TTC549 (cell line): ENCODE measurements around the gene PYM1.
"Not testable (repeated sequence)": the region's sequence is repeated elsewhere in the genome, so short reads cannot be mapped to it uniquely, and the experiment has no call there.

Experiments
- FAIRE-seq: peaks from 2 replicates; lab custom pipeline; 2012; peaks lifted over from hg19 to GRCh38; lab: Jason Lieb, UNC

Gene PYM1

GRCh38 chr12:55938826-55939501 lies 11.3 kb upstream of the PYM1 start:
- no peak for FAIRE-seq

- FAIRE-seq: no peak
Observed at GRCh38 chr12:55937981-55938380, 10.3 kb upstream of the PYM1 start.

GRCh38 chr12:55935738-55936151 lies 8.1 kb upstream of the PYM1 start:
- FAIRE-seq: no peak

GRCh38 chr12:55934773-55935172 lies 7.1 kb upstream of the PYM1 start:
- FAIRE-seq: no peak

DNA sequence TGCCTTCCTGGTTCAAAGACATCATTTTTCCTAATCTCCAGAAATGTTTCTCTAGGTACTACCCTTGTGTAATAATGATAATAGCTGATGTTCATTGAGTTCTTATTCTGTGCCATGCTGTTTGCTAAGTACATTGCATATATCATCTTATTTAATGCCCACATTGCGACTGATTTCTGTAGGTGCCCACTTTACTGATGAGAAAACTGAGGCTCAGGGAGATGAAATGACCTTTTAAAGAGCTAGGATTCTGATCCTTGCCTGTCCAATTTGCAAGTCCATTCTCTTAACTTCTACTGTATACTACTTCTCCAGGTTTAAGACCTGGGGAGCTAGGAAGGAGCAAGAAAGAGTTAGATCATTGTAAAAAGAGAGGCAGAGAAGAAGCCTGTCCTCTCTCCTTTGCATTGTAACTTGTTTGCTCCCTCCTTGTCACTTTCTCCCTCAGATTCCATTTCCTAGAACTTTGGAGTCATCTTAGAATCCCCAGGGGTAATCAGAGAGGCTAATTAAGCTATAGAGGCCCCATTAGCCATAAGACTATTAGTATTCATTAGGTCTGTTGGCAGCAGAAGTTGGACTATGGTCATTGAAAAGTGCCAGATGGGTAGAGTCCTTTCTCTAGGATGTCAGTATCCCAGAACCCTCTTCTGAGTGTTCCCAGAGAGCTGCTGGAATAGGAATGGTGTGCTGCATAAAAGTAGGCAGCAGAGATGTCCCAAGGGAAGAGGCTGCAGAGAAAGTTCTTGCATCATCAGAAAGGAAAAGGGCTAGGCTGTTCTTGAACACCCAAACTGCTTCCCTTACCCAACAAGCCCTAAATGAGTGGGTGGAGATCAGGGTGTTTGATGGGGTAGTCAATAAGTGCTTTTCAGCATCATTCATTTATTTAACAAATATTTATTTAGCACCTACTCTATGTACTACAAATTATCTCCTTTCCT lies 6.4 kb upstream of the PYM1 start:
- FAIRE-seq: no peak

- no peak for FAIRE-seq
Observed at GRCh38 chr12:55933169-55933798, 5.6 kb upstream of the PYM1 start.

- FAIRE-seq: no peak
Observed at GRCh38 chr12:55932551-55932910, 4.8 kb upstream of the PYM1 start.

DNA sequence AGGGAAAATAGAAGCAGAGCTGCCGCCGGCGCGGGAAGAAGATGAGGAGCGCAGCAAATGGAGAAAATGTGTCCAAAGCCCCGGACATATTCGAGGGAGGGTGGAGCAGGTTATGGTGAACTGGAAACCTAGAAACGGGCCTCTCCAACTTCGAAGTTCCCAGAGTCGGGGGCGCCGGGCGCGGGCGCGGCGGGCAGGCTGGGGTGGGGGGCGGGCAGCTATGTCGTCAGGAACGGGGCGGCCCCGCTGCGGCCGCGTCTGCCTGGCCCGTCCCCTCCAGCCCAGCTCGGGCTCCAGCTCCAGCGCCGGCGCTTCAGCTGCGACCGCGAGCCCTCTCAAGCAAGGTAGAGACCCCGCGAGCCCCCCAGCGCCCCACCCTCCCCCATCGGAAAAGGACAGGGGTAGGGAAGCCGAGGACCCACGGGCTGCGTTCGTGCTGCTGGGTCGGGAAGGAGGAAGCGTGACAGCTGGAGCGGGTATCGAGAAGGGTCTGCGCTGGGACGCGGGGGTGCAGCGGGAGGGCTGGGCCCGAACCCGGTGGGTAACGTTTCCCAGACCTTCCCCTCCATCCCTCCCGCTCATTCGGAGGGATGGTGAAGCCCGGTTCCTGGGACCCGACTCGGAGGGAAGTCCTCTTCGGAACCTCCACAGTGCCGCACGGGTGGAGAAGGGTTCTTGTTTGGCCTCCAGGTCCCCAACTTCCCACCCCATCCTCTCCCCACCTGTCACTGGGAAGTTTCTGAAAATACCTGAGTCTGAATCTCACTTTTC lies 4.3 kb upstream of the PYM1 start:
- no peak for FAIRE-seq

DNA sequence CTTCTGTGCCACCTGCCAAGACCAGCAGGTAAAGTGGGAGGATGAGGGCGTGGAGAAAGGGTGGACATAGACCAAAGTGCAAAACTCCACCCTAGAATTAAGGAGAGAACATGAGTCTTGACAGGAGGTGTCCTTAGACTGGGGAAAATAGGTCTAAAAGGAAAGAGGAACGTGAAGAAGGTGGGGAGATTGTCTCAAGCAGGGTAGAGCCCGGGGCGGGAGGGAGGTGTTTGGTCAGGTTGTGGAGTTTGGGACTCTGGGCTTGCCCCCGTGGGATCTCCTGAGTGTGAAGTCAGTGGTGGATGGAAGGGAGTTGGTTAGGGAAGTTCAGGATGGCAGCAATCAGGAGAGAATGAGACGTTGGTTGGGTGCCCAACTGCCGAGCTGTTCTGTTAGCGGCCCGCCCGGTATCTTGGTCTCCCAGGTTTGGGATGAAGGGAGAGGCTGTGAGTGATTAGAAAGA lies 3.7 kb upstream of the PYM1 start:
- FAIRE-seq: no peak

DNA sequence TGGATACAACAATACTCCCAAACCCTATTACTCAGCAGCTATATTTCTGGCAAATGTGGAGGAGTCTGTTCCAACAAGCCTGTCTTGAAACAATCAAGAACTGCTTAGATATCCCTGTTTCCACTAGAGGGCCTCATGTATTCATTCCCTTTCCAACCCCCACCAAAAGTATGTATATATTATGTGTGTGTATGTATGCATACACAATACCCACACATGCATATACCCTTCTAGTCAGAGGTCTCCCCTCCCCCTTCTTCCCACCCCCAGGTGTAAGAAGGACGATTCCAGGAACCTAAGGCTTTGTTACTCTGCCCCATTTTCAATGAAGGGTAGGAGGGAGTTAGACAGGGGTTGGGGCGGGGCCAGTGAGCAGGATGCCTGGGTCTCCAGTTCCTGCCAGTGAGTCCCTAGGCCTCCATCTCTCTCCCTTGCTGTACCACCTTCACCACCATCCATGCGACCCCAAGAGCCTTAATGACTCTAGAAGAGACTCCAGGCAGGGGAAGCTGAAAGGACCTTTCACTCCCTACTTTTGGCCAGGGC lies 3.1 kb upstream of the PYM1 start, which contains the start of gene DGKA:
DGKA (plus strand) TSS at position 392 of the 546 bp plus-strand sequence. CDS start 5,342 bp downstream, outside the sequence.
- no peak for FAIRE-seq

DNA sequence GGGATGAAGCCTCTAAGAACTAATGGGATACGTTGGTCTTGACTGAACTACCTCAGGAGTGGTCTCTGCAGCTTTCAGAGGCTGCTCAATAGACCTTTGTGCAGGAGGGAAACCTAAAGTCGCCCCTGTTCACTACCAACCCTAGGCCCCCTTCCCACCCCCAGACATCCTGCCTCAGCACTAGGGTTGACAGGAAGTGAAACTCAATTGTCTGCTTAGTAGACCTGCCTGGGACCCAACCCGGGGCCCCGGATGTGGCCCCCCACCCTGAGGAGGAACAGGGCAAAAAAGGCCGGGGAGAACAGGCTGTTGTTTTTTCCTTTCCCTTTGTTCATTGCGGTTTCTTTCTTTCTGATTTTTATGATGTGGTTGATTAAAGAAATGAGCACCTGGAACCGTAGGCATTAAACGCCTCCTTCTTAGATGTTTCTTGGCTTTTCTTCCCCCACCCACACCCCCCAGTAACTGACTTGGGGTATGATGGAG lies 1.7 kb upstream of the PYM1 start:
- no peak for FAIRE-seq

DNA sequence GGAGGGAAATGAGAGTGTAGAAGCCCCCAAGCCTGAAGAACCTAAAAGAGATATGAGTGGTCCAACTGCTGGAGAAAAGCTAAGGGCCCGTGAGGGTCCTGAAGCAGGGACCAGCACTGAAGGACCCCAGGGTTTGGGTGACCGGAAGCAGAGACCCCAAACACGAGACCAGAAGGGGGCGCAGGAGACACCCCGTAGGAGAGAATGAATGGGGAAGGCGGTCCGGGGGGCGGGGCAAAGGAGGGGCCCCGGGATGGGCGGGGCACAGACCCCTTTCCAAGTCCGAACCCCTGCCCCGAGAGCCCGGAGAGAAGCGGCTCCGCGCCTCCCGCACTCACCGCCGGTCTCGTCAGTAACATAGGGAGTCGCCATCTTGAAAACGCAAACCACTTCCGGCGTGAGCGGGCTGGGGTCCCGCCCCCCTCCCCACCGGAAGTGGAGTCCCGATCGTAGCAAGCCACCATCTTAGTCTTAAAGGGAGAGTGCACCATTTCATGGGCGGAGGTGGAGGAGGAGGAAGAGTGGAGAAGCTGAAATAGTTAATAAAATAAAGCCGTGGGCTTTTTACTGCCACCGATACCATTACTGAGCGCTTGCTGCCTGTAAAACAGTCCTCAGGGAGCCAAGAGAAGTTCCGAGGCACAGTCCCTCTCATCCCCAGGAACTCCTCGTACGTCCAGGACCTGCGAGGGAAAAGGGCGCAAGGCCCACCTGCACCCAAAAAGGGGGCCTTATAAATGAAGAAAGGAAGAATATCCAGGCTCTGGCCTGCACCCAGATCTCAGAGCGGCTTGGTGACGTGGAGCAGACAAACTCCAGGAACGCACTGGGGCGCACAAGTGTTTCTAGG lies 731 bp downstream of the PYM1 start:
- peak; percentile 48 for FAIRE-seq

DNA sequence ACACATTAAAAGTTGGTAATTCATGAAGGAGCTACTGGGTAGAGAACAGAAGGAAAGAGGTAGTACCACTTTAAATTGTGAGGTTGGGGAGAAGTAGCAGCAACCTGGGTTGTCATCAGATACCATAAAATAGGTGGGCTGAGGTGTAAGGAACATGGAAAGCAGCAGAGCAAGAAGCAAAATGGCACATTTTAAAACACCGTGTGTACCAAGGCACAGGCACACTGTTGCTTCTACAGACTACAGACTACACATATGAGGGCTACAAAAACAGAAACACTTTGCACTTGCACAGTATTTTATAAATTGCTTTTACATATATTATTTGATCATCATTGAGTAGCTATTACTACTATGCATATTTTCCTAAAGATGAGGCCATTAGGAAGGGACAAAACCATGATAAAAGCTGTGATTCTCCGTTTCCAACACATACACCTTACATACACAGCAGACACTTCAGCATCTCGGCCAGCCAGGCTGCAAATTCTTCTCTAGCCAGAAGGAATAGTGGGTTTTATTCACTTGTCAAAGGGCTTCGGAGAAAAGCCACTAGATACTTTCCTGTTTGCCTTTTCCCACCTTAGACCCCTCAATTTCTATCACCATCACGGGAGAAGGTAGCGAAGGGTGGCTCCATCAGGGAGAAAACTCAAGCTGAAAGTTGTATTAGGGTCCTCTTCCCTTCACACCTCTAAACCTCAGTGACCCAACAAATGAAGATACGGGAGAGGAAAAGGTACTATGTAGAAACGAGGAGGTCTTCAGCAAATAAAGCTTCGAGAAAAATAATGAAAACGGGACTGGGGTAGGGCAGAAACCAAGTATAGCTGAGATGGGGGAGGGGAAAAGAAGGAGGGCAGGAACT lies 1.6 kb downstream of the PYM1 start:
- no peak for FAIRE-seq

DNA sequence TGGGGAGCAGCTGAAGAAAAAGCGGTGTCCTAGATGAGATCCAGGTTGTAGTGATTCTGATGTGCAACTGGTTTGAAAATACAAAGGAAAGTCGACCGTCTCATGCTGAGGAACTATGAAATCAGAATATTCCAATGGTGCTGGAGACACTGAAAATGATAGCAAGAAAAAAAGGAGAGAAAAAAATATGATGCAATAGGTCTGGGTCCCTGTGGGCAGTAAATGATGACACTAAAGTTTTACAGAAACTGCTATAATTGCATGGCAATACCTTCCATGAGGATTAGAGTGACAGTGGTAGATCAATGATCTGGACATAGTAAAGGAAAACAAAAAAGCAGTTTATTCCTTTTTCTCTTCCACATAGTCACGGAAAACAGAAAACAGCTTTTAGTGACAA lies 2.3 kb downstream of the PYM1 start:
- FAIRE-seq: no peak

- FAIRE-seq: not testable (repeated sequence)
Observed at GRCh38 chr12:55923648-55924047, 4.0 kb downstream of the PYM1 start.

GRCh38 chr12:55922126-55922525 lies 5.6 kb downstream of the PYM1 start:
- no peak for FAIRE-seq

GRCh38 chr12:55919032-55919431 lies 8.7 kb downstream of the PYM1 start:
- FAIRE-seq: not testable (repeated sequence)

GRCh38 chr12:55915482-55915859 lies 12.2 kb downstream of the PYM1 start:
- no peak for FAIRE-seq

DNA sequence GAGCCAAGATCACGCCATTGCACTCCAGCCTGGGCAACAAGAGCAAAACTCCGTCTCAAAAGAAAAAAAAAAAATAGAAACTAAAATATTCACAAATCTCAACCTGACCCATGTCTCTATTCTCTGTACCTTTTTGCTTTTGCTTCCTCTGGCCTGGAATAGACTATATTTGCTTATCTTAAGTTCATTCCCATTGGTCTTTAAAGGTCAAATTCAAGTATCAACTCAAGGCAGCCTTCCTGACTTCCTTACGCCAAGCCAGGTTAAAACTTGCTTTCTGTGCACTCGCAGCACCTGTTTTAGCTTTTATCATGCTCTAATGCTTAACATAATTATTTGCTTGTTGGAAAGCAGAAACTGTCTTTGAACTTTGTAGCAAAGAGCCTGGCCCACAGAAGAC lies 14.8 kb downstream of the PYM1 start:
- FAIRE-seq: no peak

GRCh38 chr12:55909513-55909884 lies 18.2 kb downstream of the PYM1 start:
- no peak for FAIRE-seq
